Activated CD4-positive, alpha-beta T cell treated with anti-CD3 and anti-CD28 coated beads for 24 hours (primary cell): Measurements from ENCODE around the gene RAI1.

Experiments
- DNase-seq, 2 donors: peaks; one replicate each; pipeline ENCODE4 v3.0.0-alpha.2; 2020; ENCODE audit warnings: low read depth in 2 of 2

RAI1 gene

DNA sequence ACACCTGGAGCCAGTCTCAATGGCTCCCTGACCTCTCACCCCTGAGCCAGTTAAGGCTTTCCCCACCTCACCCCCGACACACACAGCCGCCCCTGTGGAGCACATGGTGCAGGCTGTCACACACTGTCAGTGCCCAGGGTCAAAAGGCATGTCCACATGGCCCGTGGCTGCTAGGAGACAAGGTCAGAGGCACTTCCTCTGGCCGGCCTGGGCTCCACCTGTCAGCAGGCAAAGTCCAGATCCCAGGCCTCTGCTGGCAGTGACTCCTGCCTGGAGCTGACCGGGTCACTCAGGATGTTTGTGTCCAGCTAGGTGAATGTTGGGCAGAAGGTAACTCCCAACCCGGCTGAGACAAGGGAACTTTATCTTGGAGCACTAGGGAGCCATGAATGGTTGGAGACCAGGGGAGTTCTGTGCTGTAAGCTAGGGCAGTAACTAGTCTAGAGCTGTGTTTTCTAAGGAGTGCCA, 149.5 kb downstream of the RAI1 start:
- DNase-seq: no peak

DNA sequence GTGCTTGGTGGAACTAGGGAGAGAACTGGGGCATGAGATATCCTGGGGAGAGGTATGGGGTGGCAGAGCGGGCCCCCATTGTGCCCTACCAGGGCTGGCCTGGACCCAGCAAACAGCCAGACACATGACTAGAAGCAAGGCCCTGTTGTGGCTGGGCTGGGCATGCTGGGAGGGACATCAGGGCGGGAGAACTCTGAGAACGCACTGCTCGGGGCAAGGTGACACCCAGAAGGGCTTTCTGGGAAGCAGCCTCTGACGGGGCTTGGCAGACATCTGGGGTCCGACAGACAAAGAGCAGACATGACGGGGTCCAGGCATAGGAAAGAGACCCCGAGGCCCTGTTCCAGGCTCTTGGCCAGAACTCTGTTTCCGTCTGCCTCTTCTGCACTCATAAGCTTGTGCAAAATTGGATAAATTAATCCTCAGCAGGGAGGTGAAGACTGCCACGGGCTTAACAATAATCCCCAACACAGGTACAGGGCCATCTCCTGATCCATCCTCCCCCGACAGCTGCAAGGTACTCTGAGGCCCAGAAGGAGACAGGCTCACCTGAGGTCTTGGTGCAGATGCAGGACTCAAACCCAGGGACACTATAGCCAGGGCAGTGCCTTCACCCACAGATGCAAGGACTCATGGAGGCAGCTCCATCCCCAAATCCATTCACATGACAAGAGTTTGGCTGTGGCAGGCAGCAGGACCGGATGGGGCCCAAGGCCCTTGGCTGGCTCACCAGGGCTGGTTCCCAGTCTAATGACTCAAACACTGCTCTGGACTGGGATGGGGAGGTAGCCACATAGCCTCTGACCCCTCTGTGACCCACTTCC, 150.2 kb downstream of the RAI1 start:
- DNase-seq: no peak

DNA sequence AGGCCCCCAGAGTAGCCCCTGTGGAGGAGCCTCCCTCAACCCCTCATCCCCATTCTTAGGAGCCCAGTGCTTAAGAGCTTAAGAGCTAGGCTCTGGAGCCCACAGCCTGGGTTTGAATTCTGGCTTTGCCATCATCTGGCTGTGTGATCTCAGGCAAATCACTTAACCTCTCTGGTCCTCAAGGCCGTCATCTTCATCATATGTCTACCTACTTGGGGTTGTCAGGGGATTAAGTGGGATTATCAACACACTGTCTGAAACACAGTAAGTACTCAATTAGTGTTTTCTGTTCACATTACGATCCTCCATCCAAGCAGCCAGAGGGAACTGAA, 150.7 kb downstream of the RAI1 start:
- DNase-seq: no peak

DNA sequence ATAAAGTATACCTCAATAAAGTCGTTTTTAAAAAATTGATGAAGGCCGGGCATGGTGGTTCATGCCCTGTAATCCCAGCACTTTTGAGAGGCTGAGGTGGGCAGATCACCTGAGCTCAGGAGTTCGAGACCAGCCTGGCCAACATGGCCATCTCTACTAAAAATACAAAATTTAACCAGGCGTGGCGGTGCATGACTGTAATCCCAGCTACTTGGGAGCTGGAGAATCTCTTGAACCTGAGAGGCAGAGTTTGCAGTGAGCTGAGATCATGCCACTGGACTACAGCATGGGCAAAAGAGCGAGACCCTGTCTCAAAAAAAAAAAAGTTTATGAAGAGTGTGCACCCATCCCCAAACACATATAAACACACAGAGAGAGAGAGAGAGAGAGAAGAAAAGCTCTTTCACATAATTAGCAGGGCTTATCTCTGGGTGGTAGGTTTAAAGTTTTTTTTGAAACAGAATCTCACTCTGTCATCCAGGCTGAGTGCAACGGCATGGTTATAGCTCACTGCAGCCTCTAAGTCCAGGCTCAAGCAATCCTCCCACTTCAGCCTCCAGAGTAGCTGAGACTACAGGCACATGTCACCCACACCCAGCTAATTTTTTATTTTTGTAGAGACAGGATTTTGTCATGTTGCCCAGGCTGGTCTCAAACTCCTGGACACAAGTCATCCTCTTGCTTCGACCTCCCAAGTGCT, 152.6 kb downstream of the RAI1 start:
- DNase-seq: no peak

DNA sequence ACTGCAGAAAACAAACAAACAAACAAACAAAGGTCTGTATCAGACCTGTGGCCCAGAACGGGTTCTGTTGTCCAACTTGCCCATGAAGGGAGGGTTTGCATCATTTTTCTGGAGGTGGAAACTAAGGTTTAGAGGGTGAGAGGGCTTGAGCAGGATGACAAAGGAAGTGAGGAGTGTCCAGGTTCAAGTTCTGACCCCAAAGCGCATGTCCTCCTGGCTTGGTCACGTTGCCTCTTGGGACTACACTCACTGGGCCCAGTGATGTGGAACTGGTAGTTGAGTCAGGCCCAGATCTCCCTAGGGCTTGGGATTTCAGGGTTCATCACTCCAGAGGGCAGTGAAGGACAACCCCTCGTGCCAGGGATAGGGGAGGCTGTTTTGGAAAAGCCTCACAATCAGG, 153.7 kb downstream of the RAI1 start:
- no peak for DNase-seq

DNA sequence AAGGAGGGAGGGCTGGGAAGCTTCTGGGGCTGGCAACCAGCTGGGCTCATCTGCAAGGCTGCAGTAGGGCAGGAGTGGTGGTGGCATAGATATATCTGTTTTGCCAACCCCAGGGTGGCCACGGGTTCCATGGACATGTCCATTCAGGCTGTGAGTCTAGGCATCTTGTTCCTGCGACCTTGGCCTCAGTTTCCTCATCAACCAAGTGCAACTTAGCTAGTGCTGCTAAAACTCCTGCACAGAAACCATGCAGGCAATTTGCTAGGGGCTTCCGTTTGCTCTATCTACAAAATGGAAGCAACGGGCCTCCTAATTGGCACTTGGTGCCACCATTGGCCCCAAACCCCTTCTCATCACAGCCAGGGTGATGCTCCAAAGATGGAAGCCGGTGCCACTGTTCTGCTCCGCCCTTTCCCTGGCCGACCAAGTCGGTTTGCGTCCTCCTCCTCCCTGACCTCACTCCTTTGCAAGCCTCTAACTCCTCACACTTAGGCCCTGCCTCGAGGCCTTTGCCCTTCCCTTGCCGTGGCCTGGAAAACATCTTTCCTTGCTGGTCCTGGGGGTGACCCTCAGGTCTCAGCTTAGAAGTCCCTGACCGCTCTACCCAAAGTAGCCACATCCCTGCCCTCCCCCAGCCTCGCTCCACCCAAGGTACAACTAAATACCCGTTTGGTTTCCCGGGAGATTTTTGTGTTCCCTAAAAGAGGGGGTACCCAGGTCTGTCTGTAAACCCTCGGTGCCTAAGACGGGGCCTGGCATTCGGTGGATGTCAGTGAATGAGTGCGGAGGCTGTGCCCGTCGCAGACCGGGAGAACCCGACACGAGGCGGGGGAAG, 154.4 kb downstream of the RAI1 start:
- no peak for DNase-seq

DNA sequence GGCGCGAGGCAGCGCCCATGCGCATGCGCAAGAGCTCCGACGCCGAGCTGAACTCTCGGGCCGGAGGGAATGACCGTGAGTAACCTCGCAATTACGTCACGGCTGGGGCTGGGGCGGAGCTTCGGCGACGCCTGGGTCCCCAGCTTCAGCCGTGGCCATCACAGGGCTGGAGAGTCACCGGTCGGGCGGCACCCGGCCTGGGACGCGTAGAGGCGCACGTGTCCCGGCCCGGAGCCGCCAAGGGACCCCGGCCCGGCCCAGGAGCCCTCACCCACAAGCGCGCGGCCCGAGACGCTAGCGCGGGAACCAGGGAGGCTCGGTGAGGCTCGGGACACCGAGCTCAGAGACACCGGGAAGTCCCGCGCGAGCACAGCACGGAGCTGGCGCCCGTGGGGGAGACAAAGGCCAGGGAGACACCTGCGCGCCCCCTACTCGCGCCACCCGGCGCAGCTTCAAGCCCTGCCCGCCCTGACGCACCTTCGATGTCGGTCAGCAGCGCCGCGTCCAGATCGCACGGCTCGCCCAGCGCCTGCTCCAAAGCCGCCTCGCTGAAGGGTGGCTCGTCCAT, 155.1 kb downstream of the RAI1 start:
- DNase-seq: peak; percentile 96 to 98

DNA sequence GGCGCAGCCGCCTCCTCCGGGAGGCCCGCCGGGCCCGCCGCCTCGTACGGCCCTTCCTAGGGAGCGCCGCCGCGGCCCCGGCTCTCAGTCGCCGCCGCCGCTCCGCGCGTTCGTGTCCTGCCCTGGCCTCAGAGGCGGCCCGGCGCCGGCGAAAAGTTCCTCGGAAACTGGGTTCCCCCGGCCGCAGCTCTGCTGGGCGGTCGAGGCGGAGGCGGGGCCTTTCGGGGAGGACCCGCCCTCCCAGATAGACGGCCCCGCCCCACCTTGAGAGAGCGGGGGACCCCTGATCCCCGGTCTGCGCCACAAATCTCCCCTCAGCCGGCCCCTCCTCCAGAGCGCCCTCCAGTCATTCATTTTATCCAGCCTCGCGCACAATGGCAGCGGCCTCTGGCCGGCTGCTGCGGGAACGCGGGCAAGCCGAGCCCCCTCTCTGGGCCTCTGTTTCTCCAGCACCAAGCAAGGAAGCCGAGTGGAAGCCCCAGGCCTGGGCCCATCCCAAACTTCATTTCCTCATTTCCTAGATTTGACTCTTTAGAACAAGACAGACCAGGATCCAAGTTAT, 155.6 kb downstream of the RAI1 start, which contains the start of gene SREBF1:
TSS of gene SREBF1 (minus strand) at position 169 of the 562 bp plus-strand sequence. CDS start 169 bp downstream, outside the sequence.
- DNase-seq: peak; percentile 45 to 53

DNA sequence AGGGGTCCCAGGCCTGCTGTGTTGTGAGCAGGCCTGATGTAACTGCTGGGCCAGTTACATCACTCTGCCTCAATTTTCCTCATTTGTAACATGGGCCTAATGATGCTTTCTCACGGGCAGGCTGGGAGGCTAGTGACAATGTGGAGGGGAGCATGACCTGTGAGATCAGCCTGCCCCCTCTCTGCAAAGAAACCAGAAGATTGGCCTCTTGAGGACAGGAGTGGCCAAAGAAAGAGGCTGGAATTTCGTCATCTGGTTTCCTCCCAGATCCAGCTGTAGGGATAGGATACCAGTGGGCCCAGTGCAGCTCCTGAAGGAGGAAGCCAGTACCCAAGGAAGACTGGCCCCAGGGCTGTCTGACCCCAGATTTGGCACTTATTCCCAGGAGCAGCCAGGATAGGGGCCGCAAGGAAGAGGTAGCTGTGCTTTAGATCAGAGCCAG, 156.1 kb downstream of the RAI1 start:
- DNase-seq: no peak

DNA sequence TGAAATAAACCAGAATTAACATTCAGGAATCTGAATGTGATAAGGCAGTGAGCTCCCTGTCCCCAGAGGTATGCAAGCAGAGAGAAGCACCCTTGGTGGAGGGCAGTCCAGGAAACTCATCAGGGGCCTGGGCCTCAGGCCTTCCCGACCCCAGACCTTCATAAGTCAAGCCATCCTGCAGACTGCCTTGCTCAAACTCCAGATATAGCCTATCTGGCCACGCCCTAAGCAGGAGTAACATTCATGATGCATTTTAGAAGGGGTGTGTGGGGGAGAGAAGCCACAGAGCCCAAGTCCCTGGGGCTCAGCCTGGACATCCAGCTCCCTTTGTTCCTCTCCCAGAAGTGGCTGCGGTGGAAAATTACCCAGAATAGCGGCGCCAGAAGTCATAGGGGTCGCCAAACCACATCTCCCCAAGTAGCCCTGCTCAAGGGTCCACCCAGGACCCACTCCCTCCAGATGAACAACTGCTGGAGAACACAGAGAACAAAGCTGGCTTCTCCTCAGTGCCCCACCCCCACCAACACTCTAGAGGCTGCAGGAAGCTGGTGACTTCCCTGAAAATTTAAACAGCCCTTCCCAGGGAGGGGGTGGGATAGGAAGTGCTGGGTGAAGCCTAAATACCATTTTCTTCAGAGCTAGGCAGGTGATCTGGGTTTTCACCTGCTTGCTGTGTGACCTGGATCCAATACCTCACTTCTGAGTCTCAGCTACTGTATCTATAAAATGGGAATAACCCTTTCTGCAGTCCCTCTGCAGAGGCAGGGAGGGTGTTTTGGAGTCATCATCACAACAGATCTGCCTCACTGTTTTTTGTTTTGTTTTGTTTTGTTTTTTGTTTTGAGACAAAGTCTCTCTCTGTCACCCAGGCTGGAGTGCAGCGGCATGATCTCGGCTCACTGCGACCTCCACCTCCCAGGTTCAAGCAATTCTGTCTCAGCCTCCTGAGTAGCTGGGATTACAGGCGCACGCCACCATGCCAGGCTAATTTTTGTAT, 157.0 kb downstream of the RAI1 start:
- DNase-seq: no peak

DNA sequence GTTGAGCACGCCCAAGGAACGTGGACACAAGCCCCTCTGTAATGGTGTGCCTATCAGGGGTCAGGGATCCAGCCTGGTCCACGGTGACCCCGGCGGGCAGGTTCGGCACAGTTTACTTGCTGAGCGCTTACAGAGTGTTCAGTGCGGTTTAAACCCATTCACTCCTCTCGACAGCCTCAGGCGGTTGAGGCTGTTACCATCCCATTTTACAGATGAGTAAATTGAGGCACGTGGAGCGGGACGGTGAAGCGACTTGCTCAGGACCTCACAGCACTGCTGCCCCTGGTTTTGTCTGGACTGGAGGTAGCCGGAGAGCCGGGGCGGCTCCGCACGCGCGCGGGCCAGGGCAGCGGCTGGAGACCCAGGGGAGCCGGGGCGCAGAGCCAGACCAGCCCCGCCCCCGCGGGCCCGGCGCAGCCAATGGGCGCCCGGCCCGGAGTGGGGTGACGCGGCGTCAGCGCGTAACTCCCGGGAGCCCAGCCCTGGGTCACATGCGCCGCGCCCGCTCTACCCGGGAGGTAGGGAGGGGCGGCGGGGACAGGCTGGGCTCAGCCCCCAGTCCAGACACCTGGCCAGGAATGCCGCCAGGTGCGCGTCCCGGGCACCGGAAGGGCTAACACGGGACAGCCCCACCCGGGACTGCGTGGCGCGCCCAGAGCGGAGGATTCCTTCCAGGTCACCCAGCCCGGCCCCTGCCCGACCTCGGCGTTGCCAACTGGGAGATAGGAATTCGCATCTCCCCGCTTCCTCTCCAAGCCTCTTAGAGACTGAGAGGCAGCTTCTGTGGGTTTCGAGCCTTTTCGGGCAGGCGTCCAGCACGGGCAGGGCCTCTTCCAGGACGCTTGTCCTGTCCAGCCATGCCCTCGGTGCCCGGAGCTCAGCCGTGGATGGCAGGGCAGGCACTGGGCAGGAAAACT, 158.8 kb downstream of the RAI1 start:
- peak; percentile 56 to 73 for DNase-seq

DNA sequence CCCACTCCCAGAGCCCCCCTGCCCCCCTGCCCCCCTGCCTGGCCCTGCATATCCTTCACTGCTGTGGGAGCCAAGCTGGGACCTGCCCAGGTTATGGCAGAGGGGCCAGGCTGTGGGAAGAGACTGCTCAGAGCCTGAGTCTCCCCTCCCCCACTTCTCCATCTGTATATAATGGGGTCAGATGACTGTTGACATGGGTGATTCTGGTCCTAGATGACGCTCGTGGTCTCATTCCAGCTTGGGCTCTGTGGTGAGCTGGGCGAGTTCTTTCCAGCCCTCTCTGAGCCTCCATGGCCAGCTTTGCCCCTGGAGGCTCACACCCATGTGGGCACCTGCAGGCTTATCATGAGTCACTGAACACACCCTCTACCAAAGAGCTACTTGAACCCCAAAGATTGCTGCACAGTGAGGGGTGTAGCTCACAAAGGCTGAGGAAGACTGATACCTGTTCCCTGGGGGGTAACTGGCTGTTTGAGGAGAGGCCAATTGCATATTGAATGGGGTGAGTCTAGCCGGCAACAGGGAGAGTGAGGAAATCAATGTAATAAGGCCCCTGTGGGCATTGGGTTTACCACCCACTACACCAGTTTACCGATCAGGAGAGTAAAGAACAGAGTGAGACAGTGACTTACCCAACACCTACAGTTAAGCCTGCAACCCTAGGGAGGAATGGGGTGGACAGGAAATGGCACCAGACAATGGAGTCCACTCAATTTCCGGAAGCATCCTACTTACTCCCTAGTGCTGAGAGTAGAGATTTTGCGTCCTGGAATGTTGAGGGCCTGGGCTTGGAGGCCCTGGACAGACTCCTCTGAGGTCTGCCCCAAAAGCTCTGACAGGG, 159.7 kb downstream of the RAI1 start:
- no peak for DNase-seq

DNA sequence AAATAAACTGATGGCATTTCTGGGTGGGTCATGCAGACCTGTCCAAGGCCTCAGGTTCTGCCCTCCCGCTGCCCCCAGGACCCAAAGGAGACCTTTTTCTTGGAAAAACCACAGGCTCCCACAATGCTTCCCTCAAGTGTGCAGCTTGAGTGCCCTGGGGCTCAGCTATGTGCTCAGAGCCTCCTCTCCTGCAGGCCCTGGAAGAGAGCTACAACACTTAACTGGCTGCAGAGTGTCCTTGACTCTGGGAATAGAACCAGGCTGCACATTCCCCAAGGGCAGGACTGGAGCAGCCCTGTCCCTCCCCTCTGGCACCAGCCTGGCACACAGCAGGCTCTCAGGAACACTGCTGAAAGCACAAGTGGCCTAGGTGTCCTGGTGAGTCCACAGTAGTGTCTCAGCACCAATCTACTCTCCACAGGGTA, 160.4 kb downstream of the RAI1 start:
- DNase-seq: no peak

DNA sequence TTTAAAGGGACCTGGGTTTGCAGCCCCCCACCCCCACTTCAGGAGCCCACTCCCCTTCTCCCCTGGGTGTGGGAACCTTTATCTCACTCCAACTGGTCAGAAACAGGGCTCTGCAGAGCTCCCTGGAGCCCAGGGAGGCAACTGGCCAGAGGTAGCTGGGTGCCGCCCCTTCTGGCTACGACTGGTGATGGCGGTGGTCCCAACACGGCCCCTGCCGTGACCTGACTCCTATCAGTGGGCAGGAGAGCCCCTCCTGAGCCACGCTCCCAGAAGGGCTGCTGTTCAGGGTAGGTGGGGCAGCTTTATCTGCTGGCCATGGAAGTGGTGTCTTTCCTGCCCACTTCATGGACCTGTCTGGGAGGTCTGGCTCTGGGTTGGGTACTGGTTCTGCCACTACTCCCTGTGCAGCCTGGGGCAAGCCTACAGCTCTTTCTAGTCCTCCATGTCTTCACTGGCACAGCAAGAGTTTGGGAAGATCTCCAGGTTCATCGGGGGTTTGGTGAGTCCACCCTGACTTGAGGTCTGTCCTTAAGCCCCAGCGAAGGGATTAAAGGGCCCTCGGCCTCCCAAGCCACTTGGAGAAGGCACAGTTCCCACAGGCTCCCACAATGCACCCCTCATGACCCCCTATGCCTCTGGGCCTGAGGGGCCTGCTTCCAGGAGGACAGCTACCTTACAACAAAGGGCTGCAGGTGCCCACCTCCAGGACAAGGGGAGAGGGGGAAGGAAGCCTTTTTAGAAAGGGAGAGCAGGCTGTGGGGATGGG, 161.0 kb downstream of the RAI1 start:
- DNase-seq: no peak

DNA sequence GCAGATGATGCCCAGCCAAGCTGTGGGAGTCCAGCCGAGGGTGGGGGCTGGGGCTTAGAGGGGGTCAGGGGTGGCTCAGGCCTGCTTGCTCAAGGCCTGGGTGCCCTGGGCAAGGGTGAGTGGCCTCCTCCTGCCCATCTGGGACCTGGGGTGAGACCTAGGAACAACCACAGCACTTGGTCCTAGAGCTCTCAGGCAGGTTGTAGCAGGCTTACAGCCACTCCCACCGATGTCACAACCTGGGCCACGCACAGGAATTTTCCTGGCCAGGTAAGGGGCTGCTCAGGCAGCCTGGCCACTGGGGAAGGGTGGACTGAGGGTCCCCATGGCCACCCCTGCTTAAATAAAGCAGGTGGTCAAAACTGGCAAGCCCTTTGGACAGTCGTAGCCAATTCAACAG, 161.8 kb downstream of the RAI1 start:
- no peak for DNase-seq

DNA sequence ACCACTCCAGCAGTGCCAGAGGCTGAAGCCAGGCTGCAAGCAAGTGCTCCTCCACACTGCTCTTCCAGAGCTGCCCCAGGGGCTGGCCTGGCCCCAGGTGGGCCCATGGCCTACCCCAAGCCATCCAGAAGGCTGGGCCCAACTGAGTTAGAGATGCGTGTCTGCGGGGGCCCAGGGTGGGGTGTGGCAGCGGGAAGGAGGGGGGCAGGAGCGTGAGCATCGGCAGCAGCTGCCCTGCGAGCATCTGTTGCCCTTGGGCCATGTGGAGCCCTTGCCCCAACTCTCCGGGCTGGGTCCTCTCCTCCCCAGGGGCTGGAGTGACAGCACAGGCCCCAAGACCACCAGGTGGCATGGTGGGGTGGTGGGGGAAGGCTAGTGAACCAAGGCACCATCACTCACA, 162.8 kb downstream of the RAI1 start:
- DNase-seq: no peak

DNA sequence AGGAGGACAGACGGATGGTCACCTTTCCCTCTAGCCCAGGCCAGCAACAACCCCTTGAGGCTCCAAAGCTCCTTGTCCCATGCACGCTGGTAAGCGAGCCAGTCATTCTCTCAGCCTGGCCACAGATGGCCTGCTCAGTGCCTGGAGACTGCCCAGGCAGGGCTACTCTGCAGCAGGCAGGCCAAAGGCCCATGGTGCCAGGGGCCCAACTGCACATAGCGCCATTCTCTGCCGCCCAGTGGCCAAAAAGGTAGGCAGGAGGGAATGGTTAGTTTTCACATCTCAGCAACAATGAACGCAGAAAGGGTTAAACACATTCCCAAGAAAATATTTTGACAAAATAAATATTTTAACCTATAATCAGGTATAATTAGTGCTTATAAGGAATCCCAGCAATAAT, 163.2 kb downstream of the RAI1 start:
- no peak for DNase-seq
